Left ventricle myocardium superior (tissue), 1 donor: ENCODE data around the gene CCNJL. TPM values are rescaled to one million over a fixed set of nuclear protein-coding genes. Genes with fewer than 3 reads are reported as not detected.

Experiments used
- ATAC-seq: fragments of 200-7000 bp; cut with Tn5 transposase; one replicate; pipeline ENCODE4 v1.9.1; 2020; ENCODE audit warnings: mild to moderate bottlenecking, moderate library complexity
- DNase-seq: peaks from one replicate; pipeline ENCODE4 v3.0.0-alpha.2; 2020
- intact Hi-C: fragments of 100-400 bp; cut with micrococcal nuclease; formaldehyde crosslinking; loops from one replicate; pipeline ENCODE4 v1.11.0; 2022
- total RNA-seq: library from RNA; stranded (reverse); fragmentation: NEBNext Ultra II Directional; extraction: Animal tissue kit (Norgen Biotek cat#: 25700); gene quantifications from one replicate; pipeline ENCODE4 v1.2.1, GENCODE V29; 2021
- donor health status: DM: no; HTN: yes; CAD: no; lungs with severe emphysema.

Gene CCNJL
- total RNA-seq, 1 donor from 2014 or later, result 9.1 TPM

DNA sequence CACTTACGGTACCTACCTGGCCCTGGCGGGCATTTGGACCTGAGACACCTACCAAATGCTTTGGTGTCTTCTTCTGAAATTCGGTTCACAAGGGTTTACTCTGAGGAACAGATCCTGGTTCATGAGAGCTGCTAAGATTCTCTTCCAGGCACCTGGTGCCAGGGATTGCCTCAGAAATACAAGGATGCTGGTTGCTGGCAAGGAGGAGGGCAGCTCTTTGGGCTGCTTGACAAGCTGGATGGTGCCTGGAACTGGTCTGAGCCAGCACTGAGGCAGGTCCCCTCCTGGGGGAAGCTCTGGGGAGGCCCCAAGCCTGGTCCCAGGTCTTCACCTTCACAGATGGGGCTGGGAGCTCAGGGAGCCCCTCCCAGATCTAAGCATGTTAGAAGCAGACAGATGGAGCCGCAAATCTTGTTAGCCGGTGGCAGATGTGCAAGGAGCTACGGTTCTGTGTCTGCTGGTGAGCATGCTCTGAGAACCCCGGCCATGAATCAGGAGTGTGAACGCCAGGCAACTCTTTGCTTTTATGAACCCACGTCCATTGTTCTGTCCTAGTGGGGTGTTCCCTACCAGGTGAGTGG lies 66.8 kb downstream of the CCNJL start:
- DNase-seq (no peak), ATAC-seq (no peak)
- intact Hi-C loops, result no loop called here

DNA sequence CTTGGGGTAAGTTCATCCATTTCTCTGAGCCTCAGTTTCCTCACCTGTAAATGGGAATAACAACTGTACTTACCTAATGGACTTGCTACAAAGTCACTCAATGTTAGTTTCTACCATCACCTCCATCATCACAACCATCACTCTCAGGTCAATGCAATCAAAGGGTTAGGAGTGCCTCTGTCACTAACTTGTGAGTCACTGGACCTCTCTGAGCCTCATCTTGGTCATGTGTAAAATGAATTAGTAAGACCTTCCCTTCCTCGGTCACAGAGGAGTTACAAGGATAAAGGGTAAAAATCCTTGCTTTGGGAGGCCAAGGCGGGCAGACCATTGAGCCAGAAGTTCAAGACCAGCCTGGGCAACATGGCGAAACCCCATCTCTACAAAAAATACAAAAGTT lies 70.2 kb downstream of the CCNJL start:
- no peak for ATAC-seq
- DNase-seq, result no peak
- intact Hi-C loops, result no loop called here

DNA sequence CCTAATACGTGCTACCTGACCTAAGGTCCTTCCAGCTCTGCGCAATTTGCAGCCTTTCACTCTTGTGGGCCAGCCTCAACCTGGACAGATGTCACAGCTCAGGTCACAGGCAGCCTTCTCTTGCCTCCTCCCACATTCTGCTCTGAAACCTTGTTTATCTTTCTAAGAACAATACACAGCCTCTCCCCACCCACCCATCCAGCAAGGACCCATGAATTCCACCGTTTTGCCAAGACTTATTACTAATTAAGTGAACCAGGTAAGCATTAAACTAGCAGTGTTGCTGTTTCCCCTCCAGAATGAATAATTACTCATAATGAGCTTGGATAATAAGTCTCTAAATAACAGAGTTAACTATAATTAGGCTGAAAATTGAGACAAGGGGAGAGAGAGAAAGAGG lies 72.0 kb downstream of the CCNJL start:
- intact Hi-C loops, result no loop called here
- DNase-seq (no peak), ATAC-seq (no peak)

DNA sequence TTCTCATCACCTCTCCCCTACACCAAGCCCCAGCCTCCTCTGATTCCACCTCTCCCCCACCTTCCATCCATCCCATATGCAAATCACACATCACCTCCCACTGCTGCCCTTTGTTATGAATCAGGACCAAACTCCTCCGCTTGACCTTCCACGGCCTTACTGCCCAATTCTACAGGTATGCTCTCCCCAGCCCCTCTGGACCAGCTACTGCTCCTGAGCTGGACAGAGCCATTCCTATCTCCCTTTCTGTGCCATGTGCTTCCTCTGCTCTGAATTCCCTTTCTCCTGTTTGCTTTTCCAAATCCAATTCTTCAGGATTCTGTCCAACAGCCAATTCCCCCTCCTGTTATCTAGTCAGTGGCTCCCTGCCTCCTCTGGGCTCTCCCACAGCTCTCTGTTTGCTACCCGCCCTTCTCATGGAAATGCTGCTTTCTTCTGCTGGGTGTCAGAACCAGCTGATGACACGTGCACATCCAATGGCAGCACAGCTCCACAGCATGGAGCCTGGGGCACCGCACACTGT lies 74.7 kb downstream of the CCNJL start:
- DNase-seq (no peak), ATAC-seq (no peak)
- intact Hi-C loops, result no loop called here

DNA sequence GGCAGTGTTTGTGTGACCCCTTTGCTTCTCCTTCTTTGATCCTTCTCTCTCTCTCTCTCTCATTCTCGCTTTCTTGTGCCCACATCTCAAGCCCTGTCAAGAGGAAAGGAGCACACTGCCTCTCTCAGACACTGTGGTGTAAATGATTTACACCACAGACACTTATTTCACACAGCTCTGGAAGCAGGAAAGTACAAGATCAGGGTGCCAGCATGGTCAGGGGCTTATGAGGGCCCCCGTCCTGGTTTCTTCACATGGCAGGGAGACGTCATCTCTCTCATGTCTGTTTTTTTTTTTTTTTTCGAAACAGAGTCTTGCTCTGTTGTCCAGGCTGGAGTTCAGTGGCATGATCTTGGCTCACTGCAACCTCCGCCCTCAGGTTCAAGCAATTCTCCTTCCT lies 76.6 kb downstream of the CCNJL start:
- no peak for DNase-seq
- intact Hi-C loops, result no loop called here
- no peak for ATAC-seq

DNA sequence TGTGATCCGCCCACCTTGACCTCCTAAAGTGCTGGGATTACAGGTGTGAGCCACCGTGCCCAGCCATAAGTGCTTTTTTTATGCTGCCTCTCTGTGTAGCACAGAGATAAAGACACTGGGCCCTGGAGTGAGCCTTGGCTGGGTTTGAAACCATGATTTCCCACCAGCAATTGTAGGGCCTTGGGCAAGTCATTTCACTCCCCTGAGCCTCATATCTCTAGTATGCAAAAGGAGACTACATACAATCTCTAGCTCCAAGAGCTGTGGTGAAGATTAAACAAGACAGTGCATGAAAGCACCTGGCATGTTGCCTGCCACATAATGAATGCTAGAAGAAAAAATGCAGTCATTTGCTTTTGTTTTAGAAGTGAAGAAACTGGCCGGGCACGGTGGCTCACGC lies 79.1 kb downstream of the CCNJL start:
- no peak for ATAC-seq
- intact Hi-C loops, result no loop called here
- DNase-seq, result no peak

DNA sequence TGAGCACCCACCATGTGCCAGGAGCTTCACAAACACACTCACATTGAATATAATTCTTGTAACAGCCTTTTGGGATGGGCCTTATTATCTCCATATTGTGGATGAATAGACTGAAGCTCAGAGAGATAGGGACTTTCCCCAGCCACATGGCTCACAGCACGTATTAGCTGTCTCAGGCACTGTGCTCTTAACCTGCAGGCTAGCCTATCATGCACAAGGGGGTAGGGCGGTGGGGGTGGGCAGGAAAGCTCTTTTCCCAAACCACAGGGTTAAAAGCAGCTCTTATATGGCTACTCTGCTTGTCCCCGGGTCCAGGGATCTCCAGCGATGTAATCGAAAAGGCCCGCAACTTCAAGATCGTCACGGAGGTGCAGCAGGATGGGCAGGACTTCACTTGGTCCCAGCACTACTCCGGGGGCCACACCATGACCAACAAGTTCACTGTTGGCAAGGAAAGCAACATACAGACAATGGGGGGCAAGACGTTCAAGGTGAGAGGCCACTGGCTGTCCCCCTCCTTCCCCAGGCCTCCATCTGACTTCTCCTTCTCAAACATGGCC lies 80.5 kb downstream of the CCNJL start:
- ATAC-seq, result no peak
- DNase-seq, result no peak
- intact Hi-C loops, result no loop called here

DNA sequence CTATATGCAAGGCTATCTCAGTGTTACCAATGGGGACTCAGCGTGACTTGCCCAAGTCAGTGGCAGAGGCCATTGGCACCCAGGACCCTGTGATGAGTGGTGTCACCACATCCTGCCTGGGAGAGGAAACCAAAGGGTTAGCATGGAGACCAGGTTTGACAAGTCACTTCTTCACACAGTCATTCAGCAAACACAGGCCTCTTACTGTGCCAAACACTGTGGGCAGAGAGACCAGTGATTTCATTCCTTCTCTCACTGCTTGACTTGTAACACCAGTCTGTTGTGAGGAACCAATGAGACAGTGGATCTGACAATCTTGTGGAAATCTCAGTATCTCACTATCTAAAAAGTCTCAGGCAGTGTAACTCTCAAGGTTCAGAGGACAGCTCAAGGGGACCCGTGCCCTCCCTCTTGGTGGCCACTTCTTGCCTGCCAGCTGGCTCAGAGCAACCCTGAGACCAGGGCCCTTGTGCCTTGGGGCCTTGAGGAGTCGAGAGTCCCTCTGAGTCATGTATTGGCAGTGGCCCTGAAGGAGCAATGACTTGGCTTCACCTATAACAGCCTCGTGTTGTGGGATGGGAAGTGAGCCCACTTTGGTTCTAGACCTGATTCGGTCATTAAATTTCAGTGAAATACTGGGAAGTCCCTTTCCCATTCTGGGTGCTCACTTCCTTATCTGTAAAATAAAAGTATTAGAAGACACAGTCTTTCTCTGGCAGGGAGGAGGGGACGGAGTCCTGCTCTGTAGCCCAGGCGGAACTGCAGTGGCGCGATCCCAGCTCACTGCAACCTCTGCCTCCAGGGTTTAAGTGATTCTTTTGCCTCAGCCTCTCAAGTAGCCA lies 81.5 kb downstream of the CCNJL start:
- ATAC-seq (no peak), DNase-seq (no peak)
- intact Hi-C loops, result no loop called here

DNA sequence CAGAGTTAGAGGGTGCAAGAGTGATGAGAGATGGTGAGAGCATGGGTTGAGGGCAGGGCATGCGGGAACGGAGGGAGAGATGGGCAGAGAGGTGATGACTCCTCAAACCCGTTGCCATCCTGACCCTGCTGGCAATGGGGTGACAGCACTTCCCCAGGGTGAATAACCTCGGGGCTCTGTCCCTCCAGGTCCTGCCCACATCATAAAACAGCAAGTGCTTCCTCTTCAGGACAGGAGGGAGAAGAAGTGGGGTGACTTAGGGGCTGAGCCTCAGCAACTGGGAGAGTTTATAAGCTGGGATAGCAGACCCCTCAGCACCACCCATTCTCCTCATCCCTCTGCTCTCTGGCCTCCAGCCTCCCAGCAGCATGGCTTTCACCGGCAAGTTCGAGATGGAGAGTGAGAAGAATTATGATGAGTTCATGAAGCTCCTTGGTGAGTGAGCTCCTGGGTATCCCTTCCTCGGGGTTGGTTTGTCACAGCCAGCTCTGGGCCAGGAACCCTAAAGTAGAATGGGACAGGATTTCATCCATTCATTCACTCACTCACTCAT lies 83.1 kb downstream of the CCNJL start, which contains the start of gene FABP6:
Gene FABP6 (plus strand): TSS at position 317 of the 553 bp plus-strand sequence. CDS start 52 bp downstream, at position 369.
- intact Hi-C loops, result no loop called here
- ATAC-seq, result no peak
- DNase-seq, result no peak

DNA sequence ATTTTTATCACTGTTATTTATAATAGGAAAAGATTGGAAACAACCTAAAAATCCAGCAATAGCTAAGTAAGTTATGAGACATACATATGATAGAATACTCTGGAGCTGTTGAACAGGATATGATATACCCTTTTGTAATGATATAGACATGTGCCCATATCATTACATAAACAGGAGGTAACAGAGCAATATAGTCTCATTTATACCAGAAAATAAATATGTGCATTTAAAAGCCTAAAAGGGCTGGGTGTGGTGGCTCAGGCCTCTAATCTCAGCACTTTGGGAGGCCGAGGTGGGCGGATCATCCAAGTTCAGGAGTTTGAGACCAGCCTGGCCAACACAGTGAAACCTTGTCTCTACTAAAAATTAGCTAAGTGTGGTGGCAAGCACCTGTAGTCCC lies 85.4 kb downstream of the CCNJL start:
- intact Hi-C loops, result no loop called here
- no peak for DNase-seq
- no peak for ATAC-seq

DNA sequence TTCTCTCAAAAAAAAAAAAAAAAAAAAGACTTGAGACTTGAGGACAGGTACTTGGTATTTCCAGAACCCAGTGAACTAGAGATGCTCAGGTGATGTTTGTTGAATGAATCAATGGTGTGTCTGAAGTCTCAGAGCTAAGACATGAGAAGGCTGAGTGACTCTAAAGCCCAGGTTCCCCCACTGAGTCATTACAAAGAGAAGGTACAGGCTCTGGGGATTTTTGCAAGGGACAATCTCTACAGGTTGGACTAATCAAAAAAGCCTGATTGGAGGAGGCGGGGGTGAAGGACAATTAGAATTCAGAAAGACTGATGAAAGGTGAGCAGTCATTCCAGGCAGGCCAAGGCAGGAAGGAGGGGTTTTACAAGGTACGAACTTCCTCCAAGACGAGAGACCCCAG lies 91.3 kb downstream of the CCNJL start:
- intact Hi-C loops, result no loop called here
- ATAC-seq (no peak), DNase-seq (no peak)

DNA sequence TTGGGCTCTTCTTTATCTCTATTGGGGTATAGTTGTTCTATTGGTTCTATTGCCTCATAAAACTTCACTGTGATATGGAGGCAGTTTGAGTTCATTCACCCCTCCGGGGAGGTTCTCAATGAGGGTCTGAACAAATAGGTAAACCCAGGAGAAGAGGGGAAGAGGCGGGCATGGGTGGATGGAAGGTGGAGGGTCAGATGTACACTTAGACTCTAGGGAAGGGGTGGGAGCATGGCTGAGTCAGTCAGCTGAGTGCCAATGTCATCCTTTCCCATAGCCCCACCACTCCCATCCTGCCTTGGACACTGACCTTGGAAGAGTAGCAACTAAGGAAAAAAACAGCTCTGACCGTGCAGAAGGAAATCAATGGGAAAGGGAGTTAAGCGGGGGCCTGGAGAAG lies 93.0 kb downstream of the CCNJL start:
- no peak for ATAC-seq
- intact Hi-C loops, result no loop called here
- no peak for DNase-seq

DNA sequence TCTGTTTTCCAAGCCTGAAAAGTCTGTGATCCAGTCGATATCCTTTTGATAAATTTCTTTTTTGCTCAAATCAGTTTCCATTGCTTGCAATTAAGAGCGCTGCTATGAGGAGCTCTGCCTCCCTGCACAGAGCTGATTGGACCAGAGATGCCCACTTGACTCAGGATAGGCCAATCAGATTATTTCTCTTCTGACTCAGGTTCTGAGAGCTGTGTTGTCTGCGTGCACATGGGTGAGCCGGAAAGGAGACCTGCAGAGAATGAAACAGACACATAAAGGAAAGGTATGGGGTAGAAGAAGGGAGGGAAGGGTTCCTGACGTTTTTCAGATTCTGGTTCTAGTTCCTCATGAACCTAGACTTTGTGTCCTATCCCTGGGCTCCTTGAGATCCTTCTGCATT lies 98.8 kb downstream of the CCNJL start:
- peak; percentile 33 for ATAC-seq
- intact Hi-C loops, result no loop called here
- no peak for DNase-seq

DNA sequence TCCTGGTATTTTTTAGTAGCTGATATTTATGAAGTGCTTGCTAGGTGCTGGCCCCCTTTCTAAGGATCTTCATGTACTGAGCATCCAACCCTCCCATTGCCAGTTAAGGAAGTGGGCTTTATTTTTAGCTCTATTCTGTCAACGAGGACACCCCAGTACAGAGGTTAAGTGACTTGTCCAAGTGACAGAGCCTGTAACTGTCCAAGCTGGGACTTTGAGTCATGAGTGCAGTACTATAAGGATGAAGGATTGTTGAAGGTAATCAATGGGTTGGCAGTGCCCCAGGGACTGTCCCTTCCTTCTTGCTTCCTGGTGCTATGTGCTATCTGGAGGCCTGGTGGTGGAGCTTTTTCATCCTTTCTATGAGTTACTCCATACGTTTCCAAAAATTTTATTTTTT lies 101.0 kb downstream of the CCNJL start:
- intact Hi-C loops, result no loop called here

DNA sequence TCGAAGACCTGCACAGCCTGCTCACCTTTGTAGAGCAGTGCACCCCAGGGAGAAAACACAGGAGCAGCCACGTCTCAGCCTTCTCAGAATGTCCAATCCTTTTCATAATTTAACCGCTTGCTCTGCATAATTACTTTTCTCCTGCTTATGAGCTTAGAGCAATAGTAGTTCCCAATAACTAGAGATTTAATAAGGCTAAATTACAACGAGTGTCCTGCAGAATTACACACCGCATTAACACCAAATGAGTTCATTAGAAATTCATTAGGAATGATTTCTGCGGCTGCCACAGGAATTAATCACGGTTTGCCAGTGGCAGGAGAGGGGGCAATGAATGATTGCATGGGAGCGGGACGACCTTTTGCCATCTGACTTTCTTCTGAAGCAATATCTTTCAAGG lies 101.8 kb downstream of the CCNJL start:
- intact Hi-C loops, result no loop called here
- DNase-seq, result no peak
- ATAC-seq, result no peak

More for the DNA sequence above, 101.0 kb downstream of the CCNJL start:
- ATAC-seq (peak; percentile 95), DNase-seq (no peak)

DNA sequence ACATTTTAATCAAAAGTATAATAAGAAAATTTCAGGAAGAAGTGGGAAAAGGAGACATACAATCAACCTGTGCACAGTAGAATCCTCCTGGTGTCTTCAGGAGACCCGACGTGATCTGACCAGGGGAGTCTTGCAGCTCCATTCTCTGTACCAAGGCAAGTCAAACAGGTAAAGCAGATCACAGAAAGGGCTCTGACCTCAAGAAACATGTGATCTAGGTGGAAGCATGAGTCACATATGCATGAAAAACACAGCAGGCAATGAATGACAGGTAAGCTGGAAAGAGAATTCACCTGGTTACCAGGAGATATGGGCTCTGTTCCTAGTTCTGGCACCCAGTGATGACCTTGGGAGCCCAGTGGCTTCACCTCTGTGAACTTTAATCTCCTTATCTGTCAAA lies 102.4 kb downstream of the CCNJL start:
- DNase-seq (no peak), ATAC-seq (no peak)
- intact Hi-C loops, result no loop called here

DNA sequence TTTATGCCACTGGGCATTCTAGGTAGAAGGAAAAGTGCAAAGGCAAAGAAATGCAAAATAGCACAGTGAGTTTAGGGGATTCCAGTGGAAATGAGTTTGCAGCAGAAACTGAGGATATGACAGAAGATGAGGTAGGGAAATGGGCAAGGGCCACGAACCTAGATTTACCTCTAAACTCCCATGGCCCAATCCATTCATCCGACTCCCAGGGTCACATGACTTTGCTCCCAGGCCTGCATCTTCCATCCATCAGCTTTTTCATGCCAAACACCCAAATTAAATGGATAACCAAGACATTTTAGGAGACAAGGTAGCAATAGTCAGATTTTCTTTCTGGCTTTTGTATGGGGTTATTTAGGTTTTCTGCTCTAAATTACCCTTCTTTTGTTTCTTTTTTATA lies 105.3 kb downstream of the CCNJL start:
- no peak for ATAC-seq
- no peak for DNase-seq
- intact Hi-C loops, result no loop called here
